CD4-positive, alpha-beta T cell treated with Interleukin-10 for 1 hour (primary cell): ENCODE results near the gene DLGAP1.
"Not testable (repeated sequence)": the region's sequence is repeated elsewhere in the genome, so short reads cannot be mapped to it uniquely, and the experiment has no call there.

Source experiments
- DNase-seq: peaks from one replicate; pipeline ENCODE4 v3.0.0-alpha.2; 2020

Gene DLGAP1

GRCh38 chr18:3704556-3705344 lies 750.4 kb downstream of the DLGAP1 start:
- DNase-seq = no peak

- DNase-seq = peak; percentile 13
Measured at GRCh38 chr18:3703732-3704176, 751.4 kb downstream of the DLGAP1 start.

DNA sequence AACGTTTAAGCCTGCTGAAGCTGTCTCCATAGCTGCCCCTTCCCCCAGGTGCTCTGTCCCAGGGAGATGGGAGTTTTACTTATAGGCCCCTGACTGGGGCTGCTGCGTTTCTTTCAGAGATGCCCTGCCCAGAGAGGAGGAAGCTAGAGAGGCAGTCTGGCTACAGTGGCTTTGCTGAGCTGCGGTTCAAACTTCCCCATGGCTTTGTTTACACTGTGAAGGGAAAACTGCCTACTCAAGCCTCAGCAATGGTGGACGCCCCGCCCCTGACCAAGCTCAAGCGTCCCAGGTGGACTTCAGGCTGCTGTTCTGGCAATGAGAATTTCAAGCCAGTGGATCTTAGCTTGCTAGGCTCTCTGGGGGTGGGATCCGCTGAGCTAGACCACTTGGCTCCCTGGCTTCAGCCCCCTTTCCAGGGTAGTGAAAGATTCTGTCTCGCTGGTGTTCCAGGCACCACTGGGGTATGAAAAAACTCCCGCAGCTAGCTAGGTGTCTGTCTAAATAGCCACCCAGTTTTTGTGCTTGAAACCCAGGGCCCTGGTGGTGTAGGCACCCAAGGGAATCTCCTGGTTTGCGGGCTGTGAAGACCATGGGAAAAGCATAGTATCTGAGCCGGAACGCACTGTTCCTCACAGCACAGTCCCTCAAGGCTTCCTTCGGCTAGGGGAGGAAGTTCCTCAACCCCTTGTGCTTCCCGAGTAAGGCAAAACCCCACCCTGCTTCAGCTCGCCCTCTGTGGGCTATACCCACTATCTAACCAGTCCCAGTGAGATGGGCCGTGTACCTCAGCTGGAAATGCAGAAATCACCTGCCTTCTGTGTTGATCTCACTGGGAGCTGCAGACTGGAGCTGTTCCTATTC lies 755.2 kb downstream of the DLGAP1 start:
- DNase-seq = not testable (repeated sequence)

DNA sequence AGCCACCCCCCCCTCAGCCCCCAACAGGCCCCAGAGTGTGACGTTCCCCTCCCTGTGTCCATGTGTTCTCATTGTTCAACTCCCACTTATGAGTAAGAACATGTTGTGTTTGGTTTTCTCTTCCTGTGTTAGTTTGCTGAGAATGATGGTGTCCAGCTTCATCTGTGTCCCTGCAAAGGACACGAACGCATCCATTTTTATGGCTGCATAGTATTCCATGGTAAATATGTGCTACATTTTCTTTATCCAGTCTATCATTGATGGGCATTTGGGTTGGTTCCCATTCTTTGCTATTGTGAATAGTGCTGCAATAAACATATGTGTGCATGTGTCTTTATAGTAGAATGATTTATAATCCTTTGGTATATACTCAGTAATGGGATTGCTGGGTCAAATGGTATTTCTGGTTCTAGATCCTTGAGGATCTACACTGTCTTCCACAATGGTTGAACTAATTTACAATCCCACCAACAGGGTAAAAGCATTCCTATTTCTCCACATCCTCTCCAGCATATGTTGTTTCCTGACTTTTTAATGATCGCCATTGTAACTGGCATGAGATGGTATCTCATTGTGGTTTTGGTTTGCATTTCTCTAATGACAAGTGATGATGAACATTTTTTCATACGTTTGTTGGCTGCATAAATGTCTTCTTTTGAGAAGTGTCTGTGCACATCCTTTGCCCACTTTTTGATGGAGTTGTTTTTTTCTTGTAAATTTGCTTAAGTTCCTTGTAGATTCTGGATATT lies 760.9 kb downstream of the DLGAP1 start:
- not testable (repeated sequence) for DNase-seq

DNA sequence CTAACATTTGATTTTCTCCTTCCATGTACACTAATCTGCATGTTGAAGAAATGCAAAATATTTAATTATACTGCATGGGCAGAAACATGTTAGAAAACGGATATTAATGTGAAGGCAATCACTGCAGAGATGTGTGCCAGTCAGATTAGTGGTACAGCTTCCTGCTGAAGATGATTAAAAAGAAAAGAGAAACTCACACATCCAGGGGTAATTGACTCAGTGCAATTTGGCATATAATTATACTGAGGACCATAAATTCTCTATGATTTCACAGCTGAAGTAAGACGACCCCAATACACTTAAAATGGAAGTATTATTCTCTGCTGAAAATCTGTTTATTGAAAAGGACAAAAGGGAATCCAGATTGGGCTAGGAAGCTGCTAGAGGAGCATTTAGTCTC lies 761.7 kb downstream of the DLGAP1 start:
- no peak for DNase-seq

- no peak for DNase-seq
Measured at GRCh38 chr18:3692691-3693090, 762.4 kb downstream of the DLGAP1 start.

GRCh38 chr18:3692113-3692621 lies 762.9 kb downstream of the DLGAP1 start:
- DNase-seq = no peak

- DNase-seq = no peak
Measured at GRCh38 chr18:3691705-3692104, 763.4 kb downstream of the DLGAP1 start.

GRCh38 chr18:3690764-3691066 lies 764.4 kb downstream of the DLGAP1 start:
- no peak for DNase-seq

DNA sequence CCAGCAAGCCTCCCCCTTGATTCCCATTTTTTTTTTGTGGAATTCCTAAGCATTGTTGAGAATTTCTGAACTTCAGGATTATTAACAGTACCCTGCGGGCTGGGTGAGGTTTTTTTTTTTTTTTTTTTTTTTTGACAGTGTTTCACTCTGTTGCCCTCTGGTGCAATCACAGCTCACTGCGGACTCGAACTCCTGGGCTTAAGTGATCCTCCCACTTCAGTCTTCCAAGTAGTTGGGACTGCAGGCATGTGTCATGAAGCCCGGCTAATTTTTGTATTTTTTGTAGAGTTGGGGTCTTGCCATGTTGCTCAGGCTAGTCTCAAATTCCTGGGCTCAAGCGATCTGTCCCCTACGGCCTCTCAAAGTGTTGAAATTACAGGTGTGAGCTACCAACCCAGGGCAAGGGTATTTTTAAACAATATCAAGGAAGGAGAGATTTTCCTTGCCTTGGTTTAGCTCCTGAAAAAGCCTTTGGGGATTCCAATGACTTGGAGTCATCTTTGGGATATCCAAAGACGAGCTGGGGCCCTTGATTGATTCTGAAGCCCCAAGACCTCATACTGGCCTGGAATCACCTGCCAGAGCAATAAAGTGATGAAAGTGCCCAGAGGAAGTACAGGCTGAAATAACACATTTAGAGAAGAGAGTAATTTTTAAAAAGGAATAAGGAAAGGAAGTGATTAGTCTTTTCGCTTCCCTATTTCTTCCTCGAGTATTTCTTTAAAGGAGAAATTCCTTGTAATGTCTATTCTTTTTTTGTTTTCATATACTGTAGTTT lies 764.9 kb downstream of the DLGAP1 start:
- DNase-seq = no peak

- DNase-seq = no peak
Measured at GRCh38 chr18:3689091-3689490, 766.0 kb downstream of the DLGAP1 start.

DNA sequence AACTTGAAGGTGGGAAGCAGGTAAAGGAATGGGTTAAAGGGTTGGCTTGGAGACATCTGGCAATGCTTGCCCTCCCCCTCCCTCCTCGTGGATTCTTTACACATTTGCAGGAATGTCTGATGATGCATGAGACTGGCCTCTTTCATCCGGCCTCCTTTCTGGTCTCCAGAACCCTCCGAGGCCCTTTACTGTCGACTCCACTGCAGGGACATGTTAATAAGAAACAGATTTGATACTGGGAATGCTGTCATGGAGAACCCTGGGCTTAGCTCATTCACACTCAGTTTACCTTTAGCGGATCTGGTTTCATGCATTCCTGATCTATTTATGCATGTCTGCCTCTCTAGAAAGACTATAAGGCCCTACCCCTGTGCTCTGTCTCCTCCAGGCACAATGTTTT lies 766.4 kb downstream of the DLGAP1 start:
- no peak for DNase-seq

DNA sequence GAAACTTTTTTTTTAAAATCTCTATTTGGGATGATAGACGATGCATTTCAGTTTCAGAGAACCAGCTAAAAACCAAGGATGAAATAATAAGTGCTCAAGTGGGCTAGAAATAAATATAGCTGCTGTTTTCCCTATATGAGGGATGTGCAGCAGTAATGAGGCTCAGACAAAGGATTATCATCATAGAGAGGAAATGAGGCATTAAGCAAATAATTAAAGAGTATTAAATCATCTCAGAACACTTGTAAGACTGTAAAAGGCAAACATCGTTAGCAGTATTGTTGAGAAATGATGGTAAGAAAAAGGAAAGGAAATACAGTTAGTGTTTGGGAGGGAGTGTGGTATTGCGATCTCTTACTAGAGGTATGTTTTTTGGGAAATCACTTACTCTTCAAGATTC lies 771.6 kb downstream of the DLGAP1 start:
- no peak for DNase-seq

DNA sequence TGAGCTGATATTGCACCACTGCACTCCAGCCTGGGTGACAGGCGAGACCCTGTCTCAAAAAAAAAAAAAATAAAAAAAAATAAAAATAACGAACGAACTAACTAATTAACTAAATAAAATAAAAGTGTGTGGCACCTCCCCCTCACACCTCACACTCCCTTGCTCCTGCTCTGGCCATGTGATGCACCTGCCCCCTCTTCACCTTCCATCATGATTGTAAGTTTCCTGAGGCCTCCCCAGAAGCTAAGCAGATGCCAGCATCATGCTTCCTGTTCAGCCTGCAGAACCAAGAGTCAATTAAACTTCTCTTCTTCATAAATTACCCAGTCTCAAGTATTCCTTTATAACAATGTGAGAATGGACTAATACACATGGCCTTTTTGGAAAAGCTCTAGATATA lies 773.0 kb downstream of the DLGAP1 start:
- no peak for DNase-seq

DNA sequence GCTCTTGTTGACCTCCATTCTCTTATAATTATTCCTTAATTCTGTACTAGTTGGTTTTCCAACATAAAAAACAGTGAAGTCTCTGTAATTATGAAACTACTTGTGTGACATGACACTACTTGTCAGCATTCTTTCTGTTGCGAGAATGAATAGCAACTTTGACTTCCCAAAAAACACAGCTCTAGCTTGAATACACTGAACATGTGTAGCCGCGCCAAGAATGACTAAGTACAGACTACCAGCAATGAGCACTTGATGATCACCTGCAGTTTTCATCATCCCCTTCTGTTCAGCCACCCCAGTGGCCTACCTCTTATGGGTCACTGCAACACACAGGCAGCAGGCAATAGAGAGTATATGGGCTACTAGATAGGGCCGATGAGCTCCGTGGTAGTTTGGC lies 775.9 kb downstream of the DLGAP1 start:
- no peak for DNase-seq

DNA sequence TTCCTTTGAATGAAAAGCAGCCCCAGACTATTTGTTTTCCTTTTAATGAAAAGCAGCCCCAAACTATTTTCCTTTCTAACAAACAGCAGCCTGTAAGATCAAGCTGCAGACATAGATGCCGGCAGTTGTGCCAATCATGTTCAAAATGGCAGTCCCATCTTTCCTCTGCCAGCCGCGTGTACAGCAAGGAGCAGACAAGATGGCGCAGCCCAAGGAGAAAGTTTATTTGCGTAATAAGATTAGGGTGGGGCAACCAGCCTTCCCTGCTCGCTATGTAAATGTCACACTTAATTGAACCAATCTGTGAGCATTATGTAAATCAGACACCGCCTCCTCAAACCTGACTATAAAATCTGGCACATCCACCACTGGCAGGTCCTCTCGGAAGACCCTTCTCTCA lies 779.1 kb downstream of the DLGAP1 start:
- no peak for DNase-seq

GRCh38 chr18:3675446-3675845 lies 779.7 kb downstream of the DLGAP1 start:
- DNase-seq = no peak

GRCh38 chr18:3671176-3671575 lies 783.9 kb downstream of the DLGAP1 start:
- DNase-seq = no peak

DNA sequence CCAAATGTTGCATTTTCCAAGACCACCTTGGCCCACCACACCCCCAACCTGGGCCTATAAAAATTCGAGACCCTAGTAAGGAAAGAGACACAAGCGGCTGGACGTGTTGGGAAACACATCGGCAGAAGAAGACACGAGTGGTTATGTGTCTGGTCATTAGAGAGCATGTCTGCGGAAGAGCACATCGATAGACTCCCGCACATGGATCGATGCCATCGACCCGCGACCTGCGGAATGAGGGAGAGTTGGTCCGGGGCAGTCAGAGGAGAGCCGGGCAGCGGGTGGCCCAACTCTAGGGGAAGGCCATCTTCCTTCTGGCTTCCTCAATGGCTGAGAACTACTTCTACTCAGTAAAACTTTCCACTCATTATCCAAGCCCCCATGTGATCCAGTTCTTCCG lies 785.7 kb downstream of the DLGAP1 start:
- no peak for DNase-seq

- DNase-seq = no peak
Measured at GRCh38 chr18:3667255-3668137, 787.6 kb downstream of the DLGAP1 start.

GRCh38 chr18:3666526-3667254 lies 788.4 kb downstream of the DLGAP1 start:
- DNase-seq = no peak
